Ascending aorta (tissue), 2 donors: Measurements from ENCODE around the gene RALGPS1. TPM values are rescaled to one million over a fixed set of nuclear protein-coding genes. Genes with fewer than 3 reads are reported as not detected.
"Not testable (repeated sequence)": the region's sequence is repeated elsewhere in the genome, so short reads cannot be mapped to it uniquely, and the experiment has no call there.

ENCODE experiments used
- DNase-seq, 2 donors: peaks; one replicate each; pipeline ENCODE4 v3.0.0-alpha.2; 2019; ENCODE audit warnings: low spot score in 2 of 2
- H3K27ac ChIP-seq, 2 donors: fragments of 200-600 bp; sonication (generic); one replicate each; pipeline ENCODE4 v1.5.1; 2016 to 2017; ENCODE audit warnings: mild to moderate bottlenecking in 1 of 2
- H3K27me3 ChIP-seq: fragments of 200-600 bp; sonication (generic); one replicate; pipeline ENCODE4 v1.5.1; 2017
- H3K36me3 ChIP-seq, 2 donors: fragments of 200-600 bp; sonication (generic); one replicate each; pipeline ENCODE4 v1.5.1; 2016
- H3K4me1 ChIP-seq, 2 donors: fragments of 200-600 bp; sonication (generic); one replicate each; pipeline ENCODE4 v1.5.1; 2016 to 2017; ENCODE audit warnings: mild to moderate bottlenecking in 1 of 2
- H3K4me3 ChIP-seq, 2 donors: fragments of 200-600 bp; sonication (generic); one replicate each; pipeline ENCODE4 v1.5.1; 2016 to 2017; ENCODE audit warnings: mild to moderate bottlenecking in 1 of 2
- H3K9me3 ChIP-seq, 2 donors: fragments of 200-600 bp; sonication (generic); one replicate each; pipeline ENCODE4 v1.5.1; 2016
- intact Hi-C: fragments of 100-400 bp; cut with DNase I; formaldehyde crosslinking; loops from one replicate; pipeline ENCODE4 v1.15.1; 2023
- total RNA-seq: library from RNA; depleted of rRNA; stranded (reverse); fragments of >200 nt; gene quantifications from one replicate; pipeline ENCODE4 v1.1.0, GENCODE V29; 2016
- TF ChIP-seq, protein P1 (sequence below), 3 experiments: fragments of 200-600 bp in 2 of 3; fragments of 450-650 bp in 1 of 3; sonication (generic) in 2 of 3; IDR thresholded peaks; one replicate each; pipeline ENCODE4 v1.5.1; 2016 to 2019; ENCODE audit warnings: antibody characterized with exemption in 3 of 3, mild to moderate bottlenecking in 1 of 3, moderate library complexity in 1 of 3

Gene RALGPS1
- total RNA-seq, 1 donor from 2014 or later: 9.8 TPM

DNA sequence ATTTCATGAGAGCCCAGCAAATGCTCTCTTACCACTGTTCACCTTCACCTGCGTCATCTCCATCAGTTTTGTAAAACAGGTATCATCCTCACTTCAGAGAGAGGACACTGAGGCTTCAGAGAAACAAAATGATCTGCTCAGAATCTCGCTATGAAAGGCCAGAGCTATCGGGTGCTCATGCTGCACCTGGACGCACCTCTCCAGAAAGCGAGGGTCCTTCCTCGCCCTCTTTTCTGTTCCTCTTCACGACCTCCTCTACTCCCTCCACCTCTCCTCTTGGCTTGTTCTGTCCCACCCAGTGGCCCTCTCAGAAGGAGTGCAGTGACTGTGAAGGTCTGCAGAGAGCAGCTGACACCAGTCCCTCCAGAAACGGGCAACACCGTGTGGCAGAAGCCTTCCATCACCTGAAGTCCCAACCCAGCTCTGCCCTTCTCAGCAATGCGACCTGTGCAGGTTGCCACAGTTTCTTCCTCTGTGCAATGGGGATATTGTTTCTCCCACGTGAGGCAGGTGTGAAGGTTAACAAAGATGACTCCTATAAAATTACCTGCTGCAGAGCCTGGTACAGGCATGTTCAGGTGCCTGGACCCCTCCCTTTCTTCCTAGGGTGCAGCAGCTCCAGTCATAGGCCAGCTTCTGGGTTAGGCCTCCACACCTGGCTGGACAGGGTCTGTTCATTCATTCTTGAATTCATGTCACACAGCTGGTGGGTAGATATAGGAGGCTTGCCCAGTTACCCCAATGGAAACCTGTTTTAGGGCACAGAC, 253.2 kb downstream of the RALGPS1 start:
- Histone ChIP-seq H3K4me1 (peaks cover 0 to 5% of the 10 kb centered on the region in 2 donors), H3K36me3 (no peaks in the 10 kb centered on the region), H3K4me3 (no peak overlapping the region), H3K9me3 (no peaks in the 10 kb centered on the region), H3K27me3 (no peaks in the 10 kb centered on the region), H3K27ac (no peak overlapping the region)
- intact Hi-C loops: no loop called here
- TF ChIP-seq, protein P1, sequence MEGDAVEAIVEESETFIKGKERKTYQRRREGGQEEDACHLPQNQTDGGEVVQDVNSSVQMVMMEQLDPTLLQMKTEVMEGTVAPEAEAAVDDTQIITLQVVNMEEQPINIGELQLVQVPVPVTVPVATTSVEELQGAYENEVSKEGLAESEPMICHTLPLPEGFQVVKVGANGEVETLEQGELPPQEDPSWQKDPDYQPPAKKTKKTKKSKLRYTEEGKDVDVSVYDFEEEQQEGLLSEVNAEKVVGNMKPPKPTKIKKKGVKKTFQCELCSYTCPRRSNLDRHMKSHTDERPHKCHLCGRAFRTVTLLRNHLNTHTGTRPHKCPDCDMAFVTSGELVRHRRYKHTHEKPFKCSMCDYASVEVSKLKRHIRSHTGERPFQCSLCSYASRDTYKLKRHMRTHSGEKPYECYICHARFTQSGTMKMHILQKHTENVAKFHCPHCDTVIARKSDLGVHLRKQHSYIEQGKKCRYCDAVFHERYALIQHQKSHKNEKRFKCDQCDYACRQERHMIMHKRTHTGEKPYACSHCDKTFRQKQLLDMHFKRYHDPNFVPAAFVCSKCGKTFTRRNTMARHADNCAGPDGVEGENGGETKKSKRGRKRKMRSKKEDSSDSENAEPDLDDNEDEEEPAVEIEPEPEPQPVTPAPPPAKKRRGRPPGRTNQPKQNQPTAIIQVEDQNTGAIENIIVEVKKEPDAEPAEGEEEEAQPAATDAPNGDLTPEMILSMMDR (IDR thresholded peaks at IDR 0.05): no peak
- no peak for DNase-seq

GRCh38 chr9:127168756-127169574, 254.4 kb downstream of the RALGPS1 start:
- Histone ChIP-seq H3K9me3 (no peaks in the 10 kb centered on the region), H3K4me3 (no peak overlapping the region), H3K27me3 (no peaks in the 10 kb centered on the region), H3K4me1 (no peaks in the 10 kb centered on the region), H3K36me3 (no peaks in the 10 kb centered on the region), H3K27ac (no peak overlapping the region)
- intact Hi-C loops: no loop called here
- DNase-seq: no peak
- TF ChIP-seq, protein P1 (IDR thresholded peaks at IDR 0.05): no peak

GRCh38 chr9:127169575-127169883, 254.9 kb downstream of the RALGPS1 start:
- TF ChIP-seq, protein P1 (IDR thresholded peaks at IDR 0.05): no peak
- Histone ChIP-seq H3K36me3 (no peaks in the 10 kb centered on the region), H3K4me1 (no peaks in the 10 kb centered on the region), H3K4me3 (no peak overlapping the region), H3K27me3 (no peaks in the 10 kb centered on the region), H3K27ac (no peak overlapping the region), H3K9me3 (no peaks in the 10 kb centered on the region)
- intact Hi-C loops: no loop called here
- DNase-seq: no peak

- DNase-seq: no peak
- H3K27me3 ChIP-seq: no peaks in the 10 kb centered on the region
- intact Hi-C loops: no loop called here
Observed at GRCh38 chr9:127170103-127170502, 255.5 kb downstream of the RALGPS1 start.

DNA sequence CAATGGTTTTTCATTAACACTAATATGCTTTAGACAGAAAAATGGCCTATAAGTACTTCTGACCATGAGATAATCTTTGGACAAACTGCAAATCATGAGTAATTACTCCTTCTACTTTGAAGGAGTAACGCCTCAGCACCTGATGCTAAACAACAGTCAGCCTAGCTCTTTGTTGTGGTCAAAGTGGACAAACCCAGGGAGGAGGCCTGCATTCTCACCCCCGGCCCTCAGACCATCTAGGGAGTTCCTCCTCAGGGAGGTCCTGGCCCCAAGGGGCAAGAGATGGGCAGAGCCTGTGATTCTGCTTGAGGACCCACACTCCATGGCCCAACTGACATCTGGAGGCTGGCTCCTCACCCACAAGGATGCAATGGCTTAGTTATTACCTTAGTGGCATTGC, 256.1 kb downstream of the RALGPS1 start:
- intact Hi-C loops: no loop called here
- no peaks in the 10 kb centered on the region for H3K36me3 ChIP-seq
- DNase-seq: peak in 1 of 2 donors; percentile 31
- TF ChIP-seq, protein P1 (IDR thresholded peaks at IDR 0.05): no peak
- no peak overlapping the region for H3K27ac ChIP-seq
- no peaks in the 10 kb centered on the region for H3K27me3 ChIP-seq
- no peak overlapping the region for H3K4me3 ChIP-seq
- no peaks in the 10 kb centered on the region for H3K9me3 ChIP-seq
- H3K4me1 ChIP-seq: no peaks in the 10 kb centered on the region

More at GRCh38 chr9:127170103-127170502, 255.5 kb downstream of the RALGPS1 start:
- no peaks in the 10 kb centered on the region for H3K4me1 ChIP-seq
- no peak overlapping the region for H3K27ac ChIP-seq
- H3K9me3 ChIP-seq: no peaks in the 10 kb centered on the region
- no peak overlapping the region for H3K4me3 ChIP-seq
- TF ChIP-seq, protein P1 (IDR thresholded peaks at IDR 0.05): no peak
- H3K36me3 ChIP-seq: no peaks in the 10 kb centered on the region

GRCh38 chr9:127171348-127171747, 256.8 kb downstream of the RALGPS1 start:
- H3K36me3 ChIP-seq, H3K27ac ChIP-seq, DNase-seq, H3K27me3 ChIP-seq, H3K9me3 ChIP-seq, intact Hi-C loops, H3K4me3 ChIP-seq, H3K4me1 ChIP-seq: not testable (repeated sequence)
